GM18520 (cell line): ENCODE data around the gene ENPP6.

ENCODE experiments used
- ATAC-seq: cut with Tn5 transposase; IDR thresholded peaks from one replicate; pipeline ENCODE4 v1.9.1; 2021; ENCODE audit not compliant: unreplicated experiment

The ENPP6 gene

DNA sequence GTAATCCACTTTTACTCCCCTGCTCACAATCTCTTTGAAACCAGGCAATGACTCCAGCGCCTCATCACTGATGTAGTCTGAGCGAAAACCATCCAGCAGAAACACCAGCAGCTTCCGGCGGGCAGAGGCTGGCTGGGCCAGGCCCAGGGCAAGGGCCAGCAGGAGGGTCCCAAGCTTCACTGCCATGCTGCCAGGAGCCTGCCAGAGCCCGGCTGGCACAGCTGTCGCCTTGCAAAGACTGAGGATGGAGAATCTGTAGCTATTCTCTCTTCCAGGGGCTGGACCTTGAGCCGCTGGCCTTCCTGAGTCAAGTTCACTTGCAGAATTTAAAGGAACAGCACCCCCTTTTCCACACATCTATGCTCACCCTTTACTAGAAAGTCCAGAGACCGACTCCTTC lies at the start of gene ENPP6:
Gene ENPP6, minus strand, starts transcription at position 240 of the 400 bp plus-strand sequence. Its CDS starts 54 bp downstream, at position 186.
- ATAC-seq, result no peak

DNA sequence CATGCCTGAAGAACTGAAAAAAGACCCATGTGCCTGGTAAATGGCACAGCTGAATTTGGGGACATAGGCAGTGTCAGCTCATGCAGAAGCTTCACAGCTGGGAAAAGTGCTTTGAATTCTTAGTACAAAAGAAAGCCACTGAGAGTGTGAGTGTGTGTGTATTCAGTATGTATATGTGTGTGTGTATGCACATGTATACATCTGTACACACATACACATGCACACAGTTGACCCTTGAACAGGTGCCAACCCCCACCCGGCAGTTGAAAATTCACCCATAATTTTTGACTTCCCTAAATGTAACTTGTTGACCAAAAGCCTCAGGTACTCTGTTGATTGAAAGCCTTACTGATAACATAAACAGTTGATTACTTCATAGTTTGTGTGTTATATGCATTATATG lies 49.5 kb upstream of the ENPP6 start:
- no peak for ATAC-seq

DNA sequence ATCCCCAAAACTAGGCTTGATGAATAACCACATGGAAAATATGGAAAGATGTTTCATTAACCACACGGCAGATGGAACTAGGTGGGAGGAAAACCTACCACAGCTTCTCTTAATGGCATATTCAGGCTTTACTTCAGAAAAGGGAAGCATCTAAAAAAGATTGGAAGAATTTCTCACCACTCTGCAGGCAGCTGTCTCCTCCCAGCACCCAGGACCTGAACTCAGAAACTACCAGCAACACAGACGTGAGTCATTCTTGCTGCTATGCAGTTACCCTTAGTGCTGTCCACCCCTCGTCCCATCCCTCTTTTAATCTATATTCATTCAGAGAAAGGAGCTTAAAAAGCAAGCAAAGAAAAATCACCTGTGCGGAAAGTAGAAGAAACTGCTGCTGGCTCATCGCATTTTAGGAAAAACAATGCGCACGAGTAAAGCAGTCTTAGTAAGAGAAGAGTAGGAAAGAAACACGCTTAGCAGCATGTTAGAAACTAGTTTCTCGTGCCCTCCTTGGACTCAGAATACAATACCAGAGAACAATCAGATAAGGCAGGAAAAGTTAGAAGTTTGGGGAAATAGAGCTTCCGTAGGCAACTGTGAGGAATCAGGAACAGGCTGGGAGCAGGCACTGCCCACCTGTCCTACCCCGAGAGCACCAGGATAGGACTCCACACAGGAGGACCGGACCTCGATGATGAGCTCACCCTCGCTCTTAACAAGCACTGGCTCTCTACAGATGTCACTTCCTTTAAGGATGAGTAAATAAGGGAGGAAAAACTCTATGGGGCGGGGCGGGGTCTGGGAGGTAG lies 48.1 kb upstream of the ENPP6 start:
- peak; percentile 22 for ATAC-seq

DNA sequence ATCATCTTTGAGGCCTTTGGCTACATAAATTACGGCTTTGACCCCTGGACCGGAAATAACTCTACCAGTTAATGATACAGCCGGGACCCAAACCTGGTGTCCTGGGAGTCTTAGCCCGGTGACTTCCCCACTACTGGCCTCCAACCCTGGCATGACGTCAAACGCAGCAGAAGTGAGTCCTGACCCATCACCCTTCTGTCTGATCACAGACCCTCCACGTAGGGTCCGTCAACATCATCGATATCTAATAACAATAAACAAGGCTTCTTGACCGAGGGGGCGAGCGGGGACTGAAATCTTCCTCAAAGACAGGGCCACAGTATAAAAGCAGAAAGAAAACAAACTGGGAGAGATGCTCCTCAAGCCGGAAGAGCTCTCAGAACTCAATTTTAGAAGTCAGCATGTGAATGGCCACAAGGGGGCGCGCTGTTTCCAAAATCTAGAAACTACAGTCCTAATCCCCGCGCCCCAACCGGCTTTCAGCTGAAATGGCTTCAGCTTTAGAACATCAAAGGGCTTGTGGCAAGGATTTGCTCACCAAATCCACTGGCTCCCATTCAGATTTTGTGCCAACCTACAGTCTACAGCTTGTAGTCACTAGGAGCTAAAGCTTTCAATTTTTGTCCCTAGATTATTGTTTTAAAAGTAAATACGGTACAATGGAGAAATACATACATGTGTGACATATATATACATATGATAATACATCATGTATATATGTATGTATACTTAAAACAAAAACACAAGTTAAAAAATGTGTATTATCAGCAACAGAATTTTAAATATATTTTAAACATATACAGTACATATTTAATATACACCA lies 46.4 kb upstream of the ENPP6 start:
- ATAC-seq, result peak; percentile 19

DNA sequence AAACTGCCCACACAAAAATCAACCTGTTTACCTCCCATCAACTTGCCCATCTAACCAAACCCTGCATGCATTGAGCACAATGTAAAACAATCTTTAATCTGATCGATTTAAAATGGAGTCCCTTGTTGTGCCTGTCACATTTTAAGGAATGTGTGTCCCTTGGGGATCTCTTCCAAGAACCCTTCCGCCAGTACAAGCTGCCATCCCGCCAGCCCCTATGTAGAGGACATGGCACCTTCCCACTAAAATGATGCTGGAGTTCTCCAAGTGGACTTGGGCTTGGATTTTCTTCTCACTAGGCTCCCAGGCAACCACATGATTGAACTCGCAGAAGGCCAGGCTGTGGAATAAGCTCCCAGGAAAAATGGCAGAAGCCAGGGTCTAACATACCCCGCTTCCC lies 45.8 kb upstream of the ENPP6 start:
- no peak for ATAC-seq

DNA sequence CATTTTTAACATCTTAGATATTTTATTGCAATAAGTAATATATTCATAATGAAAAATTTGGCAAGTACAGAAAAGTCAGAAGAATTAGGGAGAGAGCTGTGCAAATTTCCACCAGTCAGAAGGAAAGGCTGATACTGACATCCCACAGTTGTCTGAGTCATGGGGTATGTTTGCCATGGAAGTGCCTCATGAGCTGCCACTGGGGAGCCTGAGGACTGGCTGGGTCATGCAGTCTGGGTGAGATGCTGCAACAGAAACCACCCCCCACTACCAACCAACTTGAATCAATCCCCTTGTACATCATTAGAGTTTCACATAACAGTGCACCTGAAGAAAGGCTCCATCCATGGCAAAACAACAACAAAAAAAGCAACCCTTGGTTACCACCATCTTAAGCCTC lies 45.2 kb upstream of the ENPP6 start:
- no peak for ATAC-seq

DNA sequence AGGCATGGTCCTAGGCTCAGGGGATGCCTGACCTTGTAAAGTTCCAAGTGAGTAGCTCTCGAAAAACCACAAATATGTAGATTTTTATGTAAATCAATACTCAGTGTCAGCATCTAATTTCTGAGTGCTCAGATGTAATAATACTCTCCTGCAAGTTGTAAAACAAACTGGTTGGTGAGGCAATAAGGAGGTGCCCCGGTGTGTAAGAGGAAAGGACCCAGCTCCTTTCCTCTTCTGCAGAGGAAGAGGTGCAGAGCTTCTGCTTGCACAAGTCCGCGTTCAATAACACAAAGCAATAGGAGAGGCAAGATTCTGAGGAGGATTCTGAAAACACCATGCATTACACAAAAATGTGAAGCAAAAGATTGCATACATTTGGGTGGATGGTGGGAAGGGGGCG lies 43.6 kb upstream of the ENPP6 start:
- ATAC-seq, result no peak

DNA sequence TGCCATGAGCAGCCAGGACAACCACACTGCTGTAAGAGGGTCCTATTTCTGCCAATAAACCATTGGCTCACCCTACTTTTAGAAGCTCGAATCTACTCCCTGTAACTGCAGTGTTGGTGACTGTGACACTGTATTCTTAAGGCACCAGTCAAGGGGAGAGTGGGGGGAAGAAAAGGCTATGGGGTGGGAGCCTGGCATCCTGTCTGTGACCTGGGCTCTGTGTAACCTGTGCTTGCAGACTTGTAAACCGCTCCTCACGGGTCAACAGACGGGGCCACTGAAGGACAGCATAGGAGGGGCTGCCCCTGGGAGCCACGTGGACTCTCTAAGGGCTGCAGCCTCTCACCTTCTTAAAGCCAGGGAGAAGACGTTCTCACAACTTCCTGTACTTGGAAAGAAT lies 42.2 kb upstream of the ENPP6 start:
- ATAC-seq, result no peak

DNA sequence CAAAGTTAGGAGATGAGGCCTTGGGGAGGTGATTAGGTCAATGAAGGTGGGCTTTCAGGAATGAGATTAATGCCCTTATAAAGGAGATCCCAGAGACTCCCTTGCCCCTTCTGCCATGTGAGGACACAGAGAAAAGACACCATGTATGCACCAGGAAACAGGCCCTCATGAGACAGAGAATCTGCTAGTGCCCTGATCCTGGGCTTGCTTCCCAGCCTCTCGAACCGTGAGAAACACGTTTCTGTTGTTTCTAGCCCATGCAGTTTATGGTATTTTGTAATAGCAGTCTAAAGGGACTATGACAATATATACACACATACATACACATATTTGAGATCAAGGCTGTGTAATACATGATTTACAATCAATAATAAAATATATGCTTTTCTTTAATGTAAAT lies 41.4 kb upstream of the ENPP6 start:
- no peak for ATAC-seq

DNA sequence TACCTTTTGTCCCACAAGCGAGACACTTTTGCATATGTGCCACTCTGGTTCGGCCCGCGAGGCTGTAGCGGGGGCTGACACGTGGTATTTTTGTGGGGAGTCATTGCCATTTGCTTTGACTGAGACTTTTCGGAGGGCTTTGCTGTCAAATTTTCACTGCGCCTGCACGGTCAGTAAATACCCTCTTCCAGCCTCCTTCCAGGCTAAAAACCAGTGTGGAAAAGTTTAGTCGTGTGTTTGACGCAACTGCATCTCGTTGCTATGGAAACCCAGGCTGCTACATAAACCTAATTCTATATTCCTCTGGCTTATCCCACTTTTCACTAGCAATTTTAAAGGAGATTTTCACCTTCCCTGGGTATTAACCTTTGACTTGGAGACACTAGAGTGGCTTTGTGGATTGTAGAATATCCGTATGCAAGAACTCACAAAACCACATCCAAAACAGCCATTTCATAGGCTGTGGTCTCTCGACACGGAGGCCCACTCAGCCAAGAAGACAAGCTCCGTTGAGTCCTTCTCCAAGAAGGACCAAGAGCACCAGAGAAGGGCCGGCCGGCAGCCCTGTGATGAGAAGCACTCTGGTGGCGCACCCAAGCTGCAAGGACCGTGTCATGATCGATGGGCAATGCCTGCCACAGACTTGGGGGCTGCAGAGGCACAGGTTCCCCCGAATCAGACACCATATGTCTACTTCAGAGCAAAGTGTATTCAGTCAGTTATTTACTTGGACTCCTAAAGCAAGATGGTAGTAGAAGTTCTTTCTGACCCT lies 38.4 kb upstream of the ENPP6 start:
- no peak for ATAC-seq

DNA sequence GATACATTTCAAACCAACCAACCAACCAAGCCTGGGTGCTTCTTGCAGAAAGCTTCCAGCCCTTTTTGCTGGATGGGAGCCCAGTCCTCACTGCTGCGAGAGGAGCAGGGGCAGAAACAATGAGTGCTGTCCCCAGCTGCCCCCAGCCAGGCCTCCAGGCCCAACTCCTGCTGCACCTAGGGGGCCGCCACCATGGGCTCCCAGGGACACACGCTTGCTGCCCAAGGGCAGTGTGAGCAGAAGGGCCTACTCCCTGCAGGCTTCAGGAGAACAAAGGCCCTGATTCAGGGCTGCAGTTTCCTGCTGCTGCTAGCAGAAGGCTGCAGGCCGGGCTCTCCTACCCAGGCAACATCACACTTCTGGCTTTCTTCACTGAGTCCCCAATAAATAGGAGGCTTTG lies 37.7 kb upstream of the ENPP6 start:
- ATAC-seq, result no peak

DNA sequence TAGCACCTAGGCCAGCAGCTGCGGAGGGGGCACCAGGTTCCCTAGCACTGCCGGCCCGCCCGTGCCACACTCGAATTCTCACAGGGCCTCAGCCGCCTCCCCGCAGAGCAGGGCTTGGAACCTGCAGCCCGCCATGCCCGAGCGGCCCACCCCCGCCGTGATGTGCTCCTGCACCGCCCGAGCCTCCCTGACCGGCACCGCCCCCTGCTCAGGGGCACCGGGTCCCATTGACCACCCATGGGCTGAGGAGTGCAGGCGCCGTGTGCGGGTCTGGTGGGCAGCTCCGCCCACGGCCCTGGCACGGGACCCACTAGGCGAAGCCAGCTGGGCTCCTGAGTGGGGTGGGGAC lies 35.4 kb upstream of the ENPP6 start:
- ATAC-seq, result no peak

DNA sequence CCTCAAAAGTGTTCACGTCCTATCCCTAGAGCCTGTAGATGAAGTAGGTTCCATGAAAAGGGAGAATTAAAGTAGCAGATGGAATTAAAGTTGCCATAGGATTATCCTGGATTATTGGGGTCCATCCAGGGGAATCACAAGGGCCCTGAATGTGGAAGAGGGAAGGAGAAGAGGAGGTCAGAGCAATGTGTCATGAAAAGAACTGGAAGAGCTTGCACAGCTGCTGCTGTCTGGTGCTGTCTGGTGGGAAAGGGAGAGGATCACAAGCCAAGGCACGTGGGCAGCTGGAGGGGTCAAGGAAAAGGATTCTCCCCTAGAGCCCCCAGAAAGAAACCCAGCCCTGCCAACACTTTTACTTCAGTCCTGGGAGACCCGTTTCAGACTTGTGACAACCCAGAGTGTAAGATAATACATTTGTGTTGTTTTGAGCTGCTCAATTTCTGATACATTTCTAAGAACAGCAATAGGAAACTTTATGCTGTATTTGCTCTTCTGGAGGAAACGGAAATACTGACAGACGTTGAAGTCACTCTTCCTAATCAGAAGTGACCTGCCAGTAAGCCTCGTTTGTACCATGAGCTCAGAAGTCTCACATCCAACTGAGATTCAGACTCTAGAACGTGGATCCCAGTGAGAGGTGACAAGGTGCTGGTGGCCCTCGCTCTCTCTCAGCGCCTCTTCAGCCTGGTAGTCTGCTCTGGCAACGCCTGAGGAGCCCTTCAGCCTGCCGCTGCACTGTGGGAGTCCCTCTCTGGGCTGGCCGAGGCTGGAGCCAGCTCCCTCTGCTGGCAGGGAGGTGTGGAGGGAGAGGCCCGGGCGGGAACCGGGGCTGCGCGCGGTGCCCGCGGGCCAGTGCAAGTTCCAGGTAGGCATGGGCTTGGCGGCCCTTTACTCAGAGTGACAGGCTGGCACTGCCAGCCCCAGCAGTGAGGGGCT lies 34.7 kb upstream of the ENPP6 start:
- no peak for ATAC-seq

DNA sequence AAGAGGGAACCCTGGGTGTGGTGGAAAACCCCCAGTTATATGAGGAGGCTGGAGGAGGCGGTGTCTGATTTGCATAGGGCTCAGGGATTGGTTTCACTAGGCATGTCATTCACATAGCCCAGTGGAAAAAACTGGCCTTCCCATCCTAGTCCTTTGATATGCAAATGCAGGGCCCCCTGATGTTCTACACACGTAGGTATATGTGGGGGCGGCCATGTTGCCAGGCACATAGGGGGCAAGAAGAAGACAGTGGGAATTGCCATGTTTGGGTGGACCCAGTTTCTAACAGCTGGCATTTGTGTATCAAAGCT lies 34.0 kb upstream of the ENPP6 start:
- ATAC-seq, result no peak

DNA sequence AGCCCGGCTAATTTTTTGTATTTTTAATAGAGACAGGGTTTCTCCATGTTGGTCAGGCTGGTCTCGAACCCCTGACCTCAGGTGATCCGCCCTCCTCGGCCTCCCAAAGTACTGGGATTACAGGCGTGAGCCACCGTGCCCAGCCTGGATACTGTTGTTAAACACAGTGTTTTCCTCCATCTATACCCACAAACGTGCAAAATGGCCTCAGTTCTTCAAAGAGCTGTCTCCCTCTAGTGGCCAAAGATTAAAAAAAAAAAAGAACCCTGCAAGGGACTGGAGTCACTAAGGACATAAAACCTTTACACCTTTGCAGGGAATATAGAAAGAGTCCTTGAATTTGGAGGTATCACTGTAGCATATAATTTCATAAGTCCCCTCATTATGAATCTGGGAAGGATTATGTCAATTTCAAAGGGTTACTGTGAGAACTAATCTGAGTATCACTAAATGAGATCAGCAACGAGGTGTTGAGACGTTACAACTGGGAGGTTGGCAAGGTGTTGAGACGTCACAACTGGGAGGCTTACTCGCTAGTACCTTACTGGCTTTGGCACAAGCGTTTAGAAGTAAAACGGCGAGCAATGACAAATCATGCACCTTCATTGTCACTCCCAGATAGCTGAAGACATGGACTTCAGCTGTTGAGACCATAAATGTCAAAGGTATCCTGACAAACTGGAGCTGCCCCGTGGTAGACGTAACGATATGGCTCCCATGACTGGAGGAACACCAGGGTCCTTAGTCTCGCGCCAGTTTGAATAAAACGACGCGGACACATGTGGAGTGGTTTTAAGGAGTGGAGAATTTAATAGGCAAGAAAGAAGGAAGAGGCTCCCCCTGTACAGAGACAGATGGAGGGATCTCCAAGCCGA lies 33.4 kb upstream of the ENPP6 start:
- no peak for ATAC-seq

DNA sequence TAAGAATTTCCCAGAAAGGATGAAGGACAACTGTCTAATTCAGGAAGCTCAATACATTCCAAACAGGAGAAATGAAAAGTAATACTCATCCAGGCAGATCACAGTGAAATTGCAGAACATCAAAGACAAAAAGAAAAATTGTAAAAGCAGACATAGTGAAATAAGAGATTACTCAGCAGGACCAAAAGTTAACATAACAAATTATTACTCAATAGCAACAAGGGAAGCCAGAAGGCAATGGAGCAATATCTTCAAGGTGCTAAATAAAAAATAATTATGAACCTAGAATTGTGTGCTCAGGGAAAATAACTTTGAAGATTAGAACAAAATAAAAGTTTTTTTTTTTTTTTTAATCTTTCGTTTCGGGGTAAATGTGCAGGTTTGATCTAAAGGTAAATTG lies 30.5 kb upstream of the ENPP6 start:
- no peak for ATAC-seq

DNA sequence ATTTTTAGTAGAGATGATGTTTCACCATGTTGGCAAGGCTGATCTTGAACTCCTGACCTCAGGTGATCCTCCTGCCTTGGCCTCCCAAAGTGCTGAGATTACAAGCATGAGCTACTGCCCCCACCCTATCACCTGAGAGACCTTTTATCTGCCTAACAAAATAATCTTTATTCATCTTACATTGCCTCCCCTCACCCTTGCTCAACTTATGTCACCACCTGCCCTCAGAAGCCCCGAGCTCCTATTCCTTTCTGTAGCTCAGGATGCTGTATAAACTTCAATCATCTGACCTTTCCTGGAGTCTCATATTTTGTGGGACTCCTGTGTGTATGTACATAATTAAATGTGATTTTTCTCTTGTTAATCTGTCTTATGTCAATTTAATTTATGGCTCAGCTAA lies 29.7 kb upstream of the ENPP6 start:
- no peak for ATAC-seq

DNA sequence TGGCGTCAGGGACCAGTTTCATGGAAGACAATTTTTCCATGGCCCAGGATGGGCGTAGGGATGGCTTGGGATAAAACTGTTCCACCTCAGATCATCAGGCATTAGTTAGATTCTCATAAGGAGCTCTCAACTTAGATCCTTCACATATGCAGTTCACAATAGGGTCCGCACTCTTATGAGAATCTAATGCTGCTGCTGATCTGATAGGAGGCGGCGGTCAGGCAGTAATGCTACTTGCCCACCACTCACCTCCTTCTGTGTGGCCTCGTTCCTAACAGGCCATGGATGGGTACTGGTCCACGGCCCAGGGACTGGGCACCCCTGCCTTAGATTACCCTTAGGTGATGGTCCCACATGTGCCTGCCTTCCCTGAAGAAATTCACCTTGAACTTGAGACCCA lies 28.8 kb upstream of the ENPP6 start:
- no peak for ATAC-seq

DNA sequence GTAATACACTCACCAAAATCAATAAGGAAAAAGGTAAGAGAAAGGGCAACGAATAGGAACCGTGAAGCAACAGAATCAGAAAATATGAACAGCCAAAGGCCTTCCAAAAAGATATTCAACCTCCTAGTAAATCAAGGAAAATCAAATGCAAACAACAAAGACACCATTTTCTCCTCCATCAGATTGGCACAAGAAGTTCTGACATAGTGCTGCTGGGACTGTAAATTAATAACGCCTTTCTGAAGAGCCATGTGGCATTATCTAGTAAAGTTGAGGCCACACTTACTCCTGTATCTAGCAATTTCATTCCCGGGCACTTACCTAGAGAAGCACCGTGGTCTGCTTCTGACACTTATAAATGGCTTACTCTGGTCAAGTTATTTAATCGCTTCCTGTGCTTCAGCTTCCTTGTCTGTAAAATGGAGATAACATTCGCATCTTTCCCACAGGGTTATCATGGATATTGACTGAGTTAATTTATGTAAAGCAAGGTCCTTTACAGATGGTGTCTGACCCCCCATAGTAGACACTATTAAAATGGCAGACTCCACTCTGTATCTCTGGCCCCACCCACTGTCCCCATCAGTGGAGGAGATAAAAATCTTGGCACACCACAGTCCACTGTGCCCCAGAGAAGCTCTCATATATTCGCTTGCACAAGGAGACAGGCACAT lies 20.5 kb upstream of the ENPP6 start:
- ATAC-seq, result no peak
